SH-SY5Y (cell line): ENCODE measurements around the gene FBLN5.

Experiments
- GATA2 ChIP-seq: IDR thresholded peaks from 2 replicates; pipeline ENCODE4 v1.6.1; 2011; ENCODE audit warnings: mild to moderate bottlenecking, low read depth, low read length
- GATA3 ChIP-seq: IDR thresholded peaks from 2 replicates; pipeline ENCODE4 v1.6.1; 2011; ENCODE audit warnings: low read depth, mild to moderate bottlenecking, low read length, moderate library complexity

DNA sequence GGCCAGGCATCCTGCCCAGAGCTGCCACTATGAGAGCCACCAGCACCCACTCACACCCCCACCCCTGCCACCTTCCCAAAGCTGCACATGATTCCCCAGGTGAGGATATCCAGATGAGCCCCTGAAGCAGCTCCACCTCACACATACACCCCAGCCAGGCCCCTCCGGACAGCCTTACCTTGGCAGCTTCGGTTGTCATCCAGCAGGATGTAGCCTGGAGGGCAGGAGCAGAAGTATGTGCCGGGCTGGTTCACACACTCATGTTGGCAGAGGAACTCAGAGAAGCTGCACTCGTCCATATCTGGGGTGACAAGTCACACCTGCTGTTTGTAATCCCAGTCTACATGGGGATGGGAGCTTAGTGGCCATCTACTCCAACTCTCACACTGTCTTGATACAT lies 64.7 kb downstream of the FBLN5 start:
- TF ChIP-seq GATA3 (no peak), GATA2 (no peak)
